Raji (cell line): ENCODE measurements around the gene CSNK1G1.

Source experiments
- POLR2A ChIP-seq: IDR thresholded peaks from 2 replicates; pipeline ENCODE4 v1.6.1; 2011; ENCODE audit warnings: low read depth, low read length, control low read depth; ENCODE audit not compliant: insufficient read depth

The CSNK1G1 gene

GRCh38 chr15:64122936-64123351 is 233.0 kb downstream of the CSNK1G1 start:
- no peak for TF ChIP-seq POLR2A

- TF ChIP-seq POLR2A, result no peak
These were observed 233.5 kb downstream of the CSNK1G1 start for GRCh38 chr15:64122444-64122843.

GRCh38 chr15:64121614-64122013 is 234.4 kb downstream of the CSNK1G1 start:
- TF ChIP-seq POLR2A, result no peak

GRCh38 chr15:64117759-64118487 is 238.1 kb downstream of the CSNK1G1 start:
- TF ChIP-seq POLR2A, result no peak
